ENCODE measurements around the gene SH3BGRL3. TPM values are rescaled to one million over a fixed set of nuclear protein-coding genes. Genes with fewer than 3 reads are reported as not detected.

Gene SH3BGRL3
- total and polyA plus RNA-seq, 3 experiments from 2014 or later = 447 to 1,786 (median 472) TPM

DNA sequence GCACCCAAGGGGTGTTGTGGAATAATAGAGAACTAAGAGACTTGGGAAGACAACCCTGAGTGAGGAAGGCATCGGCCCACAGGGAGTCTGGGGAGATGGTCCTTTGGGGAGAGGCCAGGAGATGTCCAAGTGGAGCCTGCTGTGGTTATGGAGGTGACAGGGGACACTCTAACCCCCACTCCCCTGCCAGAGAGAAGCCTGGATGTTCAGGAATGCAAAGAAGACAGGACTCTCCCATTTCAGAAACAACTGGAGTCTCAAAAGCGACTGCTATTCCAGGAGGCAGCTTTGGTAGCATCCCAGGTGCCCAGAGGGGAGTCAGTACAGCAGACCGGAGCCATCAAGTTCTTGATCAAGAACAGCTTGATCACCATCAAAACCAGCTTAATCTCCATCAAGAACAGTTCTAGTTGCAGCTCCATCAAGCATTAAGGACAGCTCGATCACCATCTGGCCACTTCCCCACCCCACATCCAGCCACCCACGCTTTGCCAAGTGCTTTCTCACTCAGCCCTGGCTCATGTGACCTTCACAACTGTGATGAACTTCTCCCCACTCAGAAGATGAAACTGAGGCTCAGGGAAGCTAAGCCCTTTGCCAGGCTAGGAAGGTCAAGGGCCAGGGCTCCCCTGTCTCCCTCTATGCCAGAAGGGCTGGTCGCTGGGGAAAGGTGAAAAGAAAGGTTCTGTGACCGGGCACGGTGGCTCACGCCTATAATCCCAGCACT is 38.6 kb downstream of the SH3BGRL3 start:
- no peak for DNase-seq
- Mint-ChIP-seq H3K4me3 (peak overlapping the region; percentile 81 to 99 (median 92)), H3K4me1 (peaks cover 70 to 84% (median 76%) of the 10 kb centered on the region in 3 donors), H3K9me3 (no peaks in the 10 kb centered on the region), H3K27ac (peak overlapping the region; percentile 55 to 96 (median 90)), H3K36me3 (peaks cover 13 to 51% (median 15%) of the 10 kb centered on the region in 3 donors), H3K27me3 (peaks cover 0 to 2% of the 10 kb centered on the region in 2 donors)
- peaks cover 34% of the 10 kb centered on the region for H3K36me3 ChIP-seq (ENCODE audit: insufficient read depth, low read length)
- H3K9me3 ChIP-seq (ENCODE audit: low read length) = no peaks in the 10 kb centered on the region
- peak overlapping the region; percentile 71 for H3K27ac ChIP-seq (ENCODE audit: low read depth, low read length)
- peaks cover 74% of the 10 kb centered on the region for H3K4me1 ChIP-seq (ENCODE audit: insufficient read depth, low read length)
- POLR2A ChIA-PET = interaction anchor here (0.5 to 10.4 kb wide), 8 partner anchors 11 to 267 kb away, joined by 3 to 287 read pairs (median 5); partner anchors contain the start of genes SH3BGRL3 and UBXN11
- peak overlapping the region; percentile 93 for H3K4me3 ChIP-seq (ENCODE audit: low read length)
- no peaks in the 10 kb centered on the region for H3K27me3 ChIP-seq (ENCODE audit: insufficient read depth, low read length, poor library complexity, severe bottlenecking)
- CTCF ChIA-PET = interaction anchor here (1.0 to 32.6 kb wide), 15 partner anchors 10 to 173 kb away, joined by 3 to 840 read pairs (median 5); partner anchors contain the start of genes C1orf232, CEP85, LIN28A and SH3BGRL3

DNA sequence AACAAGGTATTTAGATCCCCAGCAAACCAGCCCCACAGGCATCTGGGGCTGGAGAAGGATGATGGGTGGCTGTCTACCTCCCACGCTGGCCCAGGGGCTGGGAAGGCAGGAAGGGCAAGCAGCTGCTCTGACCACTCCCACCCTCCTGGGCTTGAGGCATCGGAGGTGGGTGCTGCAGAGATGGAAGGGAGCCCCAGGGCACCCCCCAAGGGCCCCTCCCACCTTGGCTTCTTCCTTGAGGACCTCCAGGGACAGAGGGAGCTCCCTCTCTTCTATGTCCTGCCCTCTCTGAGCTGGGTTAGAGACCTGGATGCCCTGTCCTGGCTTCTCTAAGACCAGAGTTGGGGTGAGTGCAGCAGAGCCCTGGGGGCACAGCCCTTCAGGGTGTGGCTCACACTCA is 41.0 kb downstream of the SH3BGRL3 start:
- Histone ChIP-seq H3K4me1 (ENCODE audit: insufficient read depth, low read length) (peaks cover 52% of the 10 kb centered on the region), H3K27ac (ENCODE audit: low read depth, low read length) (no peak overlapping the region), H3K9me3 (ENCODE audit: low read length) (no peaks in the 10 kb centered on the region), H3K4me3 (ENCODE audit: low read length) (peak overlapping the region; percentile 93), H3K27me3 (ENCODE audit: insufficient read depth, low read length, poor library complexity, severe bottlenecking) (no peaks in the 10 kb centered on the region), H3K36me3 (ENCODE audit: insufficient read depth, low read length) (peaks cover 44% of the 10 kb centered on the region)
- peaks cover 0 to 2% of the 10 kb centered on the region in 2 donors for H3K27me3 Mint-ChIP-seq
- no peak for DNase-seq
- CTCF ChIA-PET = interaction anchor here (0.8 to 32.6 kb wide), 20 partner anchors 10 to 158 kb away, joined by 3 to 840 read pairs (median 10); partner anchors contain the start of genes C1orf232, CEP85, SH3BGRL3 and UBXN11
- peak overlapping the region; percentile 81 to 99 (median 91) for H3K4me3 Mint-ChIP-seq
- H3K4me1 Mint-ChIP-seq = peaks cover 51 to 68% (median 59%) of the 10 kb centered on the region in 3 donors
- peak overlapping the region; percentile 55 to 100 (median 95) for H3K27ac Mint-ChIP-seq
- peaks cover 15 to 67% (median 15%) of the 10 kb centered on the region in 3 donors for H3K36me3 Mint-ChIP-seq
- no peaks in the 10 kb centered on the region for H3K9me3 Mint-ChIP-seq
- POLR2A ChIA-PET = interaction anchor here (1.0 to 10.4 kb wide), 5 partner anchors 33 to 99 kb away, joined by 3 to 287 read pairs (median 6); partner anchors contain the start of genes CEP85 and SH3BGRL3

DNA sequence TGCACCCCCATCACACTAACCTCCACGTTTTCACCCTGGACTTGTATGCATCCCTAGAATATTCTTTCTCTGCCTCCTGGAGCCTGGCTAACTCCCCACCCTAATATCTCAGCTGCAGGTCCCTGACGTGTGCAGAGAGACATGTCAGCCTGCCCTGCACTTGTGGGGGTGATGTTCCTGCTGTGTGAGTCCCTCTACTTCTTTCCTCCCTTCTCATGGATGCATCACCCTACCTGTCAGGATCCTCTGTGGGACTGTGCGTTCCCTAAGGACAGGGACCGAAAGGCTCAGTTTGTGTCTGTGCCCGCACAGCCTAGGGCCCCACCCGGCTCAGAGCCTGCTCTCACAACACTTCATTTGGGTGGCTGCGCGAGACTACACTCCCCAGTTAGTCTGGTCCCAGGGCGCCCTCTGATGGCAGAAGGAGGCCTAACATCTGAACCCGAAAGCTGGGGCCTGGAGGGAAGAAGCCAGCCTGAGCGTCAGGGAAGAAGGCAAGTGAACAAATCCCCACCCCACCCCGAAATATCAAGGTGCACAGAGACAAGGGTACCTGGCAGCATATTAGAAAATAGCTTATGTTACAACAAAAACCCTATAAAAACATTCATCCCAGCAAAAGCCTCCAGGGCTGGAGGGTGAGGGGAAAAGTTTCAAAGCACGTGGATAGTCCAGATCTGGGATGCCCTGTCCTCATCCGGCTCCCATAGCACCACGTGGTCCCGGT is 41.6 kb downstream of the SH3BGRL3 start:
- Histone ChIP-seq H3K4me3 (ENCODE audit: low read length) (peak overlapping the region; percentile 93), H3K9me3 (ENCODE audit: low read length) (no peaks in the 10 kb centered on the region), H3K27ac (ENCODE audit: low read depth, low read length) (no peak overlapping the region), H3K4me1 (ENCODE audit: insufficient read depth, low read length) (peaks cover 46% of the 10 kb centered on the region), H3K27me3 (ENCODE audit: insufficient read depth, low read length, poor library complexity, severe bottlenecking) (no peaks in the 10 kb centered on the region), H3K36me3 (ENCODE audit: insufficient read depth, low read length) (peaks cover 44% of the 10 kb centered on the region)
- H3K4me3 Mint-ChIP-seq = peak overlapping the region; percentile 75 to 99 (median 91)
- POLR2A ChIA-PET = interaction anchor here (0.5 to 10.4 kb wide), 10 partner anchors 9 to 98 kb away, joined by 3 to 287 read pairs (median 6); partner anchors contain the start of genes CEP85 and SH3BGRL3
- H3K27ac Mint-ChIP-seq = peak overlapping the region; percentile 41 to 100 (median 95)
- CTCF ChIA-PET = interaction anchor here (0.6 to 32.6 kb wide), 32 partner anchors 10 to 177 kb away, joined by 3 to 840 read pairs (median 6); partner anchors contain the start of genes C1orf232, CEP85, SH3BGRL3 and UBXN11
- DNase-seq = peak; percentile 85 to 94 (median 90)
- H3K4me1 Mint-ChIP-seq = peaks cover 47 to 63% (median 53%) of the 10 kb centered on the region in 3 donors
- H3K27me3 Mint-ChIP-seq = peaks cover 0 to 2% of the 10 kb centered on the region in 2 donors
- H3K36me3 Mint-ChIP-seq = peaks cover 15 to 67% (median 15%) of the 10 kb centered on the region in 3 donors
- no peaks in the 10 kb centered on the region for H3K9me3 Mint-ChIP-seq

DNA sequence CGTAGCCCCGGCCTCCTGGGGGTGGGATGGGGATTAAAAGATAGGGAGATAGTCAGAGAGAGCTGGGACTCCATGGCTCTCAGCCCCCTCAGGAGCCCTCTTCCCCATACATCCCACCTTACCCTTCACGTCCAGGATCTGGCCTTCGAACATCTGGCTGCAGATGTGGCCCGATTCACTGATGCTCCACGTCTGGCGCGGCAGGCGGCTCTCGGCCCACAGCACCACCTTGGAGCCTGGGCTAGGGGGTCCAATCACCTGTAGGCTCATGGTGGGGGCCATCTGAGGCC is 42.1 kb downstream of the SH3BGRL3 start:
- Histone ChIP-seq H3K27me3 (ENCODE audit: insufficient read depth, low read length, poor library complexity, severe bottlenecking) (no peaks in the 10 kb centered on the region), H3K4me1 (ENCODE audit: insufficient read depth, low read length) (peaks cover 41% of the 10 kb centered on the region), H3K27ac (ENCODE audit: low read depth, low read length) (no peak overlapping the region), H3K4me3 (ENCODE audit: low read length) (no peak overlapping the region), H3K9me3 (ENCODE audit: low read length) (no peaks in the 10 kb centered on the region), H3K36me3 (ENCODE audit: insufficient read depth, low read length) (peaks cover 44% of the 10 kb centered on the region)
- Mint-ChIP-seq H3K27ac (peak overlapping the region in 6 of 8 donors; percentile 34 to 99 (median 58)), H3K9me3 (no peaks in the 10 kb centered on the region), H3K4me3 (peak overlapping the region in 3 of 7 donors; percentile 16 to 44 (median 29)), H3K4me1 (peaks cover 43 to 58% (median 48%) of the 10 kb centered on the region in 3 donors), H3K27me3 (peaks cover 0 to 2% of the 10 kb centered on the region in 2 donors), H3K36me3 (peaks cover 15 to 71% (median 15%) of the 10 kb centered on the region in 3 donors)
- ChIA-PET CTCF (interaction anchor here (0.6 to 32.6 kb wide), 30 partner anchors 9 to 178 kb away, joined by 3 to 840 read pairs (median 7); partner anchors contain the start of genes C1orf232, CEP85, SH3BGRL3 and UBXN11), POLR2A (interaction anchor here (0.5 to 10.4 kb wide), 7 partner anchors 8 to 95 kb away, joined by 4 to 287 read pairs (median 6); partner anchors contain the start of genes CEP85 and SH3BGRL3)
- DNase-seq = no peak

DNA sequence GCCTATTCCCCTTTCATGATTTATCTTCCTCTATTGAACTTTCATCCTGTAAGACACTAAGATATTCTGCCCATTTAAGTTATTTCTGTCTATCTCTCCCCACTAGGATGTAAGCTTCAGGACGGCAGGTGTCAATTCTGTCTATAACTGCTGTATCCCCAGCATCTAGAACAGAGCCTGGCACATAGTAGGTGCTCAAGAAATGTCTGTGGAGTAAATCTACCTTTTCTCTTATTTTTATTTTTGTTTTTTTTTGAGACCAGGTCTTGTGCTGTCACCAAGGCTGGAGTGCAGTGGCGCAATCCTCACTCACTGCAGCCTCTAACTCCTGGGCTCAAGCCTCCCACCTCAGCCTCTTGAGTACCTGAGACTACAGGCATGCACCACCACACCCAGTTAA is 43.5 kb downstream of the SH3BGRL3 start:
- Mint-ChIP-seq H3K4me3 (peak overlapping the region in 3 of 7 donors; percentile 30 to 47 (median 41)), H3K27me3 (no peaks in the 10 kb centered on the region), H3K9me3 (no peaks in the 10 kb centered on the region), H3K4me1 (peaks cover 32 to 48% (median 38%) of the 10 kb centered on the region in 3 donors), H3K36me3 (peaks cover 9 to 66% (median 15%) of the 10 kb centered on the region in 3 donors), H3K27ac (peak overlapping the region in 6 of 8 donors; percentile 29 to 79 (median 68))
- no peaks in the 10 kb centered on the region for H3K9me3 ChIP-seq (ENCODE audit: low read length)
- POLR2A ChIA-PET = interaction anchor here (0.9 to 10.4 kb wide), 4 partner anchors 36 to 67 kb away, joined by 5 to 287 read pairs (median 55); partner anchors contain the start of gene SH3BGRL3
- no peak for DNase-seq
- CTCF ChIA-PET = interaction anchor here (0.8 to 32.6 kb wide), 5 partner anchors 39 to 177 kb away, joined by 3 to 840 read pairs (median 17); partner anchors contain the start of genes CEP85 and SH3BGRL3
- H3K27me3 ChIP-seq (ENCODE audit: insufficient read depth, low read length, poor library complexity, severe bottlenecking) = no peaks in the 10 kb centered on the region
- peaks cover 34% of the 10 kb centered on the region for H3K4me1 ChIP-seq (ENCODE audit: insufficient read depth, low read length)
- H3K4me3 ChIP-seq (ENCODE audit: low read length) = no peak overlapping the region
- no peak overlapping the region for H3K27ac ChIP-seq (ENCODE audit: low read depth, low read length)
- H3K36me3 ChIP-seq (ENCODE audit: insufficient read depth, low read length) = peaks cover 44% of the 10 kb centered on the region

DNA sequence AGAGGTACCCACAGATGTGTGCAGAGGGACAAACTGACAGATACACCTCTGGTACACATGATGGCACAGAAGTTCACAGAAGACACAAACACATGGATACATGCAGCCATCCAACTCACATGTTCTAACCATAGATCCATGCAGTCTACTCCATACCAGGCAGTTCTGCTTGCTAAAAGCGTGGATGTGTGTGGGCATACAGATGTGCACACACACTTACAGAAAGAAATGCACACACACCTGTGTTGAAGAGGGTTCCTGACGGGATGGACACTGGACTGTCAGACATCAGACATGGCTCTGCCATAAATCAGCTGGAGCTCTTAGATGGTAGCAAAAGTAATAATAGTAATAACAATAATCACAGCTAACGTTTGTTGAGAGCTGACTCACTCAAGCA is 44.7 kb downstream of the SH3BGRL3 start:
- ChIA-PET CTCF (interaction anchor here (32.6 kb wide), 1 partner anchor 40 kb away, joined by 840 read pairs; the partner anchor contains the start of gene SH3BGRL3), POLR2A (interaction anchor here (0.6 to 8.4 kb wide), 4 partner anchors 17 to 66 kb away, joined by 4 to 104 read pairs (median 6); partner anchors contain the start of gene SH3BGRL3)
- H3K4me3 ChIP-seq (ENCODE audit: low read length) = no peak overlapping the region
- H3K4me1 ChIP-seq (ENCODE audit: insufficient read depth, low read length) = peaks cover 34% of the 10 kb centered on the region
- Mint-ChIP-seq H3K27ac (peak overlapping the region in 3 of 8 donors; percentile 35 to 92 (median 47)), H3K4me1 (peaks cover 29 to 45% (median 38%) of the 10 kb centered on the region in 3 donors), H3K9me3 (no peaks in the 10 kb centered on the region), H3K27me3 (no peaks in the 10 kb centered on the region), H3K4me3 (peak overlapping the region in 1 of 7 donors; percentile 33), H3K36me3 (peaks cover 9 to 56% (median 15%) of the 10 kb centered on the region in 3 donors)
- H3K9me3 ChIP-seq (ENCODE audit: low read length) = no peaks in the 10 kb centered on the region
- no peak for DNase-seq
- H3K27ac ChIP-seq (ENCODE audit: low read depth, low read length) = no peak overlapping the region
- peaks cover 44% of the 10 kb centered on the region for H3K36me3 ChIP-seq (ENCODE audit: insufficient read depth, low read length)
- no peaks in the 10 kb centered on the region for H3K27me3 ChIP-seq (ENCODE audit: insufficient read depth, low read length, poor library complexity, severe bottlenecking)

DNA sequence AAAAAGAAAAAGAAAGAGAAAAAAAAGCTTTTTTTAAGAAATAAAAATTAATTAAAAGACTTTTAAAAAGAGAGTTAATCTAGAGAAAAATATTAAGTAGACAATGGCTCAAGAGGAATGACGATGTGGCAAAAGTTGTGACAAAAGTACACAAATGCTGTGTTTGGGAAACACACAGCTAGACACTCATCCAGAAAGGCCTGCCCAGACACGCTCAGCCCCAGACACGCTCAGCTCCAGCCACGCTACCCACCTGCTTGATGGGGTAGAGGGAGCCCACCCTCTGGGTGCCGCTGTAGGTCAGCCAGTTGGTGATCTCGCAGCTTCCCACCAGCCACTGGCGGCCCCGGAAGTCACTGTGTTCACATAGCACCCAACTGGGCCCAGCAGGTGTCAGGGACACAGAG is 48.1 kb downstream of the SH3BGRL3 start:
- H3K9me3 ChIP-seq (ENCODE audit: low read length) = no peaks in the 10 kb centered on the region
- Mint-ChIP-seq H3K27ac (no peak overlapping the region), H3K9me3 (peaks cover 0 to under 1% (median 0%) of the 10 kb centered on the region in 5 donors), H3K36me3 (peaks cover 0 to 33% (median 5%) of the 10 kb centered on the region in 3 donors), H3K27me3 (no peaks in the 10 kb centered on the region), H3K4me3 (no peak overlapping the region), H3K4me1 (peaks cover 4 to 13% (median 11%) of the 10 kb centered on the region in 3 donors)
- POLR2A ChIA-PET = interaction anchor here (0.6 to 1.3 kb wide), 3 partner anchors 24 to 42 kb away, joined by 3 to 6 read pairs (median 3); no protein-coding TSS in a partner anchor
- DNase-seq = no peak
- peaks cover 16% of the 10 kb centered on the region for H3K36me3 ChIP-seq (ENCODE audit: insufficient read depth, low read length)
- H3K27ac ChIP-seq (ENCODE audit: low read depth, low read length) = no peak overlapping the region
- CTCF ChIA-PET = interaction anchor here (1.3 to 32.6 kb wide), 3 partner anchors 36 to 89 kb away, joined by 5 to 840 read pairs (median 5); partner anchors contain the start of gene SH3BGRL3
- no peak overlapping the region for H3K4me3 ChIP-seq (ENCODE audit: low read length)
- H3K4me1 ChIP-seq (ENCODE audit: insufficient read depth, low read length) = peaks cover 2% of the 10 kb centered on the region
- H3K27me3 ChIP-seq (ENCODE audit: insufficient read depth, low read length, poor library complexity, severe bottlenecking) = no peaks in the 10 kb centered on the region
